ENCODE data around the gene PRR18. TPM values are rescaled to one million over a fixed set of nuclear protein-coding genes. Genes with fewer than 3 reads are reported as not detected.

The PRR18 gene
- total and polyA plus RNA-seq, 2 of the 8 experiments (the other 6 are each of a cell fraction or from before 2014, with no cell fraction given), result 0.08 to 0.19 TPM

GRCh38 chr6:166355552-166355951 is 47.4 kb upstream of the PRR18 start:
- peak overlapping the region; percentile 69 for H4K91ac ChIP-seq (replicated peaks; ENCODE audit: insufficient read length, low read length)
- CTCF ChIA-PET (ENCODE audit: partially characterized antibody), result interaction anchor here (0.9 to 1.0 kb wide), 2 partner anchors 25 to 42 kb away, joined by 3 read pairs; no protein-coding TSS in a partner anchor
- H3K9me3 ChIP-seq (ENCODE audit: insufficient read depth in 2 of 2, low read depth in 1 of 2, low read length in 1 of 2), result no peaks in the 10 kb centered on the region
- H2BK5ac ChIP-seq (ENCODE audit: low read depth, low read length), result no peak overlapping the region
- H4K8ac ChIP-seq (ENCODE audit: extremely low read depth, insufficient read depth, low read length), result peak overlapping the region; percentile 14; the same call in 1 of the 2 replicates
- POLR2A ChIA-PET (ENCODE audit: partially characterized antibody), result interaction anchor here (0.9 kb wide), 2 partner anchors 10 to 11 kb away, joined by 3 read pairs; no protein-coding TSS in a partner anchor
- H3K36me3 ChIP-seq (ENCODE audit: control insufficient read depth in 2 of 4, insufficient read depth in 4 of 4, low read length in 3 of 4), result no peaks in the 10 kb centered on the region
- no peak overlapping the region for H2BK20ac ChIP-seq (ENCODE audit: low read length)
- no peaks in the 10 kb centered on the region for H3K79me2 ChIP-seq (ENCODE audit: control insufficient read depth in 1 of 2, insufficient read depth in 2 of 2, low read length in 2 of 2)
- 88% methylated on average over 5 of the region's 5 CpGs; no CpG with 5 or more reads in 1 of the 2 experiments for WGBS, 2 experiments (ENCODE audit: extremely low coverage in 1 of 2, insufficient coverage in 1 of 2, insufficient read length in 1 of 2, insufficient replicate concordance in 2 of 2, low coverage in 1 of 2, low lambda C conversion rate in 2 of 2, missing lambda C conversion rate in 1 of 2)
- no peak overlapping the region for H3K27ac ChIP-seq (ENCODE audit: low read depth, low read length)
- 0 out of 7 replicates have a peak, but pooled peaks cover 0 to 2% (median 0%) of the 10 kb centered on the region in 4 experiments for H3K27me3 ChIP-seq (replicated peaks in 1 of 4; ENCODE audit: control insufficient read depth in 3 of 4, extremely low read depth in 1 of 4, insufficient read depth in 3 of 4, low read length in 3 of 4)
- no peak for DNase-seq (ENCODE audit: low read depth in 1 of 2, low spot score in 2 of 2)
- TF ChIP-seq SAP30 (IDR thresholded peaks at IDR 0.05; ENCODE audit: insufficient read depth, insufficient replicate concordance, low read length) (no peak), KDM4A (IDR thresholded peaks at IDR 0.05; ENCODE audit: low read depth, low read length, severe bottlenecking) (no peak), GTF2F1 (IDR thresholded peaks at IDR 0.05; ENCODE audit: borderline replicate concordance, low read depth, low read length) (no peak)
- H2BK120ac ChIP-seq (replicated peaks; ENCODE audit: low read depth, low read length), result peak overlapping the region; percentile 52
- H3K79me1 ChIP-seq (ENCODE audit: low read depth, low read length), result no peaks in the 10 kb centered on the region
- H3K4me3 ChIP-seq (ENCODE audit: extremely low read depth in 1 of 4, insufficient read depth in 2 of 4, low read depth in 3 of 4, low read length in 4 of 4), result no peak overlapping the region
- H3K4me2 ChIP-seq (ENCODE audit: insufficient read depth in 1 of 2, low read depth in 2 of 2, low read length in 2 of 2), result no peak overlapping the region
- H3K23ac ChIP-seq (ENCODE audit: insufficient read length), result peak overlapping the region; percentile 61
- no peak overlapping the region; the same call in 1 of the 2 replicates for H3K18ac ChIP-seq (ENCODE audit: extremely low read depth, low read length)
- H3K9ac ChIP-seq (replicated peaks in 1 of 4; ENCODE audit: extremely low read depth in 1 of 4, low read depth in 3 of 4, low read length in 3 of 4), result no peak overlapping the region
- peaks cover 0 to 4% (median 3%) of the 10 kb centered on the region in 4 experiments; a peak in 4 of 7 replicates for H3K4me1 ChIP-seq (replicated peaks in 1 of 4; ENCODE audit: control insufficient read depth in 3 of 4, insufficient read depth in 4 of 4, low read length in 3 of 4)
- H3K14ac ChIP-seq (ENCODE audit: insufficient read length), result no peak overlapping the region
- H3K23me2 ChIP-seq (ENCODE audit: low read depth, low read length), result no peaks in the 10 kb centered on the region
- no peak overlapping the region for H3K4ac ChIP-seq (replicated peaks; ENCODE audit: insufficient read length, low read depth, low read length)
- H3K56ac ChIP-seq (replicated peaks; ENCODE audit: insufficient read length, low read depth, low read length), result no peak overlapping the region
- no peak overlapping the region for H2BK12ac ChIP-seq (ENCODE audit: low read depth, low read length)
- no peak overlapping the region for H4K5ac ChIP-seq (ENCODE audit: insufficient read length, low read depth, low read length)
- H4K20me1 ChIP-seq (replicated peaks in 1 of 2; ENCODE audit: control insufficient read depth in 1 of 2, insufficient read depth in 2 of 2, low read length in 2 of 2), result no peaks in the 10 kb centered on the region
- H2BK15ac ChIP-seq (ENCODE audit: low read length), result no peak overlapping the region
- H2AFZ ChIP-seq (ENCODE audit: low read length), result peak overlapping the region; percentile 36; the same call in 1 of the 2 replicates
- FAIRE-seq, result no peak
- H2AK5ac ChIP-seq (ENCODE audit: low read depth, low read length), result no peak overlapping the region

Data from H1 (cell line).